Measurements from ENCODE around the gene GRK5.

GRK5 gene

DNA sequence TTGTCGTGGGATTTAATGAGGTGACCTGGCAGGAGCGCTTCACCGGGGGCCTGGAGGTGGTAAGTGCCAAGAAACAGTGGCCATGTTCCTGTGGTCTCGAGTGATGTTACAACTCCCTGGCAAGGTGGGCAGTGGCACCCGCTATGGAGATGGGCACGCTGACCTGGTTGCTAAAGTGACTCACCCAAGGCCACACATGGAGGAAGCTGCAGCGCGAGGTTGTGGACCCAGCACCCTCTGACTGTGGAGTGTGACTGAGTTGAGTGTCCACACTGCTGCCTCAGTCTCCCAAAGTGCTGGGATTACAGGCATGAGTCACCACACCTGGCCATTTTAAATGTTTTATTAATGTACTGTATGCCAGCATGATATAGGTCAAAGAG lies 261.9 kb downstream of the GRK5 start:
- in situ Hi-C loops (cut with MboI; ENCODE audit: low sequenced_read_pairs), result no loop called here

DNA sequence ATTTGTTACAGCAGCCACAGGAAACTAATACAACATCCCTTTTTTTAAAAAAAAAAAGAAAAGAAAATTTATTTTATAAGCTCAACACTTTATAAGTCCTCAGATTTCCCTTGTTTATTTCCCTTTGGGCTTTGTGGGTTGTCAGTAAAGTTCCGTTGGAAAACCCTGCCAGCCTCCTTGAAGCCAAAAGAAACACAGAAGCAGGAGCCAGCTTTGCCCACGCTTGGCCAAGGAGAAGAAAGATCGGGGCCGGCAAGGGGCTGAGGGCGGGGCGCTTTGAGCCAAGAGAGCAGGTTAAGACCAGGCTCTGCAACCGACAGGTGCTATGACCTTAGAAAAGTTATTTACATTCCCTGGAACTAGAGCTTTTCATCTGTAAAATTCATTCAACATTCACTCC lies 262.5 kb downstream of the GRK5 start:
- in situ Hi-C loops (cut with MboI; ENCODE audit: low sequenced_read_pairs), result no loop called here

DNA sequence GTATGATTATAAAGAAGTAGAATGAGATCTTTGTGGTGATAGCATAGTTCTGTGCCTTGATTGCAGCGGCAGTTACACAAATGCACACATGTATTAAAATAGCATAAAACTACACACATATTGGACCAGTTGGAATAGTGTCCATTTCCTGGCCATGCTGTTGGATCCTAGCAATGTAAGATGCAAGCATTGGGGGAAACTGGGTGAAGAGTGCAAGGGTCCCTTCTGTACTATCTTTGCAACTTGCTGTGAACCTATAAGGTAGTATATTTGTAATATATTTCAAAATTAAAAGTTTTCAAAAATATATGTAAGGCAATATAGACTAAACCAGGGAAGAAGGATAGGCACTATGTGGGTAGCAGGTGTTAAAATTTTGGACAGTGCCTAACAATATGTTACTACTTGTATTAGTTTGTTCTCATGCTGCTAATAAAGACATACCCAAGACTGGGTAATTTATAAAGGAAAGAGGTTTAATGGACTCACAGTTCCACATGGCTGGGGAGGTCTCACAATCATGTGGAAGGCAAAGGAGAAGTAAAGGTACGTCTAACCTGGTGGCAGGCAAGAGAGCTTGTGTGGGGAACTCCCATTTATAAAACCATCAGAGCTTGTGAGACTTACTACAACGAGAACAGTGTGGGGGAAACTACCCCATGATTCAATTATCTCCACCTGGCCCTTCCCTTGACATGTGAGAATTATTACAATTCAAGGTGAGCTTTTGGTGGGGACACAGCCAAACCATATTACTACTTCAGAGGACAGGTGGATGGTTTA lies 263.7 kb downstream of the GRK5 start:
- in situ Hi-C loops (cut with MboI; ENCODE audit: low sequenced_read_pairs), result no loop called here

DNA sequence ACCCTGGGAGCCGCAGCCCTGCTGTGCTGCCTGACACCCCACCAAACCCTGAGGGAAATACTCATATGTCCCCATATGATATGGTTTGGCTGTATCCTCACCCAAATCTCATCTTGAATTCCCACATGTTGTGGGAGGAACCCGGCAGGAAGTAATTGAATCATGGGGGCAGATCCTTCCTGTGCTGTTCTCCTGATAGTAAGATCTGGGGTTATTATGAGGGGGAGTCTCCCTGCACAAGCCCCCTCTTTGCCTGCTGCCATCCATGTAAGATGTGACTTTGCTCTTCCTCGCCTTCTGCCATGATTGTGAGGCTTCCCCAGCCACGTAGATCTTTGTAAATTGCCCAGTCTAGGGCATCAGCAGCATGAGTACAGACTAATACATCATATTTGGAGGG lies 266.4 kb downstream of the GRK5 start:
- in situ Hi-C loops (cut with MboI; ENCODE audit: low sequenced_read_pairs), result no loop called here

DNA sequence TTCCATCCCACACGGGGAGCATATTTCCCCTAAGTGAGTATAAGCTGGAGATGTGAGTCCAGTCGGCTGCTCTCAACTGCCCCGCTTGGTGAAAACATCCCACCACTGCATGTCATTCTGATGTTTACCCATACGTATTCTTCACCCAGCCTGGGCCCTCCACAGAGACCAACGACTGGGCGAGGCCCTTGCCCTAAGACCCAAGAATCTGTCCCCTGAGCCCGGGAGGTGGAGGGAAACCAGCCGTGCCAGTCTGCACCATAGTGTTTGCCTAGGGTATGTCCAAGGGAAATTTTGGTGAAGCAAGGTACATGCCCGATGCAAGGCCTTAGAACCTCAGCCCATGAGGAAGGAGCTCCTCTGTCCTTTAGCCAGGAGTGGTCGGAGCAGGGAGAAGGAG lies 267.2 kb downstream of the GRK5 start:
- in situ Hi-C loops (cut with MboI; ENCODE audit: low sequenced_read_pairs), result no loop called here

DNA sequence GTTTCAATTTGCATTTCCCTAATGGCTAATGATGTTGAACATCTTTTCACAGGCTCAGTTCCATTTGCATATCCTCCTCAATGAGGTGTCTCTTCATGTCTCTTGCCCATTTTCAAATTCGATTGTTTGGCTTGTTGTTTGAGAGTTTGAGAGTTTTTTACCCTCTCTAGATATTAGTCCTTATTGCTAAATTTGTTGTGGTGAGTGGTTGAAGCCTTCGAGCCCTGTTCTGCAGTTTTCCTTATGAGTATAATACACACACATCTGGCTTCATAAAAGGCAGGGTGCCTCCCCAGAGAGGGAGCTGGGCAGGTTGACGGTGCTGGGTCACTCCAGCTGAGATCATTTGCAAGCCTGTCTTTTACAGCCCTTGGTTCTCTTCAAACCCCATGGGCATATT lies 270.1 kb downstream of the GRK5 start:
- in situ Hi-C loops (cut with MboI; ENCODE audit: low sequenced_read_pairs), result no loop called here

DNA sequence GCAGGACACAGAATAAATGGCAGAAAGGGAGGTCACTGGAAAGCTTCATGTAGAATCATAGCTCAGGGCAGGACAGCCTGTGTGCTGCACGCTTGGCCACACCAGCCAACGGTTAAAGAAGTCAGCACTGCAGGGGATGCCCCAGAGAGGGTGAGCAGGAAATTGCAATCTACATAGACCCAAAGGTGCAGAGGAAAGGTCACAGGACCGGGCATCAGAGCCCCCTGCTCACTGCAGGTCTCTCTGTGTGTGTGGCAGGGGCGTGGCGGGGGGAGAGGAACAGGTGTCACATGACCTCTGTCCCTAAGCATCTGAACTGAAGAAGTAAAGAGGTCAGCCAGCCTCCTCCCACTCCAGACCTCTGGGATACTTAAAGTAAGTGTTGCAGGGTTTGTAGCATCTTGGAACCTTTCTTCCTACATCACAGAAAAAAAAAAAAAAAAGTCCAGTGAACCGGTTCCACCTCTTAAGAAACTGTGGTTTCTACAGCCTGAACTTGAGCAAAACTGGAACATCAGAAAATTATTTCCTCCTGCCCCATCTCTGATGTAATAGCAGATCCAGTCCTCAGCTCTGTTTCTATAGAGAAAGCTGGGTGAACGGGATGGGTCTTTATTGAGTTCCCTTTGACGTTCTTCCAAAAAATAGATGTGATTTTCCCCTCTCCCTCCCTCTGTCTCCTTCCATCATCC lies 270.9 kb downstream of the GRK5 start:
- in situ Hi-C loops (cut with MboI; ENCODE audit: low sequenced_read_pairs), result no loop called here

DNA sequence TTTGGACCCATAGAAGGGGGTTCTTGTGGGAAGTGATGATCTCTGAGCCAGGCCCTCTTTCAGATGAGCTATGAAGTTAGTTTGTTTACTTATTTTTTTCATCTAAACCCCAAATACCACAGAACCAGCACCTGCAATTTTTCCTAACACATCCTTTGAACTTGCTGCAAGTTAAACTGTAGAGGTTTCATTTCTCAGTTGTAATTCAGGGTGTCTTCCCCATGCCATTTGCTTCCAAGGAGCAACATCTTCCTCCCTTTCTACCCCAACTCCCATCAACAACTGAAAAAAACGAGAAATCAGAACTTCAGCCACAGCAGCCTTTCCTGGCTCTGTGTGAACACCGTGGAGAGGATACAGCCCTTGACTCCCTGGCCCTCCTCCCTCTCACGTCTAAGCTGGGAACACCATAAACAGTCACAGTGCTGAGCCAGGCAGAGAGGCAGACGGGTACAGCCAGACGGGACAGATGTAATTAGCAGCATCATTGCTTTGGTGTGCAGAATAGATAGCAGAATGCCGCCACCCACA lies 271.5 kb downstream of the GRK5 start:
- in situ Hi-C loops (cut with MboI; ENCODE audit: low sequenced_read_pairs), result no loop called here

DNA sequence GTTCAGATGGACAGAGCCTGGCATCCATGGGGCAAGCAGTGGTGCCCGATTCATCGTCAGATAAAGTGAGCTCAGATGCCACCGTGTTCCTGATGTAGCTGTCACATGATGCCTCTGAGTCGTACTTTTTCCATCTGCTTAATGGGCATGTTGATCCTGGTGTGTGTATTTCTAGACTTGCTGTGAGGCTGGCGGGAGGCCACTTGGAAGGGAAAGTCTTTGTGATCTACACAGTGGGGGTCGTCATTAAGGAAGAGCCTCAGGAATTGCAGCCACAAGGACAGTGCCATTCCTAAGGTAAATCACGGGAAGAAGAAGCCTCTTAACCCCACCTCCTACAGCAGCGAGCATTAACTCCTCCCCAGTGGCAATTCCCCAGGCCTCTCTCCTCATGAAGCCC lies 272.2 kb downstream of the GRK5 start:
- in situ Hi-C loops (cut with MboI; ENCODE audit: low sequenced_read_pairs), result no loop called here

DNA sequence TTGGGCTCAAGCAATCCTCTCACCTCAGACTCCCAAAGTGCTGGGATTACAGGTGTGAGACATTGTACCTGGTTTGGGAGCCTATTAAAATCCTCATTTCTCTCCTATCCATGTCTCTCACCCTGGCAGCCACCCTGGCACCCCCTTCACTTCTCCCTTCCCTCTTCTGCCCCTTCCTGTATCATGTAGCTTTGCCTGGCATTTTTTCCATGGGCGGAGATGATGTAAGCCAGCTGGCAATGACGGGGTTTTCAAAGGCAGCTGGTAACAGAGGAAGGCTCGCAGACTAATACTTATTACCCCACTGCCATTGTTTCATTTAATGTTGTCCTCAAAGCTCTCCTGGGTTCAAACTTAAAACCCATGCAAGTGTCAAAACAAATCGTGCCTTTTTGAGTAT lies 273.3 kb downstream of the GRK5 start:
- in situ Hi-C loops (cut with MboI; ENCODE audit: low sequenced_read_pairs), result no loop called here

DNA sequence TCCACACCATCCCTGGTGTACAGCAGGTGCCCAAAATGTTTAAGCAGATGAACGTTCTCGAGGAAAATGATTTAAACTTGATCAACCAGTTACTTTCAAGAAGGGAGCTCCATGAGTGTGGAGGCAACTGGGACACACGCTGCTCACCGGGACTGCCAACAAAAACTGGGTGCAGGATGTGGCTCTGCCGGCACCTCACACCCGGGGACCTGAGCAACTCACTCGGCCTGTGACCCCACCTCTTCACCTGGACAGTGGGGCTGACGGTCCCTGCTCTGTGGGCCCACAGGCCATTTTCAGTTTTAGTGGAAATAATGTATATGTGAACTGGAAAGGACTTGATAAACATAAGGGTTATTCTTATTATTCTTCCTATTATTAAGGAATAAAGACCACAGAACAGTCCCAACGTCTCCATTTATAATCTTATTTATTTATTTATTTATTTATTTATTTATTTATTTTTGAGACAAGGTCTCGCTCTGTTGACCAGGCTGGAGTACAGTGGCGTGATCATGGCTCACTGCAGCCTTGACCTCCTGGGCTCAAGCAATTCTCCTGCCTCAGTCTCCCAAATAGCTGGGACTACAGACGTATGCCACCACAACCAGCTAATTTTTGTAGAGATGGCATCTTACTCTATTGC lies 274.5 kb downstream of the GRK5 start:
- in situ Hi-C loops (cut with MboI; ENCODE audit: low sequenced_read_pairs), result no loop called here

DNA sequence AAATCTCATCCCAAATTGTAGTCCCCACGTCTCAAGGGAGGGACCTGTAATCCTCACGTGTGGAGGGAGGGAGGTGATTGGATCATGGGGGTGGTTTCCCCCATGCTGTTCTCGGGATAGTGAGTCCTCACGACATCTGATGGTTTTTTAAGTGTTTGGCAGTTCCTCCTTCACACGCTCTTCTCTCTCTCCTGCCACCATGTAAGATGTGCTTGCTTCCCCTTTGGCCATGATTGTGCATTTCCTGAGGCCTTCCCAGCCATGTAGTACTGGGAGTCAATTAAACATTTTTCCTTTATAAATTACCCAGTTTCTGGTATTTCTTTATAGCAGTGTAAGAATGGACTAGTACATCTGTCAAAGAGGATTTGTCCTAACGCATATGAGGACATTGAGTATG lies 275.6 kb downstream of the GRK5 start:
- in situ Hi-C loops (cut with MboI; ENCODE audit: low sequenced_read_pairs), result no loop called here

DNA sequence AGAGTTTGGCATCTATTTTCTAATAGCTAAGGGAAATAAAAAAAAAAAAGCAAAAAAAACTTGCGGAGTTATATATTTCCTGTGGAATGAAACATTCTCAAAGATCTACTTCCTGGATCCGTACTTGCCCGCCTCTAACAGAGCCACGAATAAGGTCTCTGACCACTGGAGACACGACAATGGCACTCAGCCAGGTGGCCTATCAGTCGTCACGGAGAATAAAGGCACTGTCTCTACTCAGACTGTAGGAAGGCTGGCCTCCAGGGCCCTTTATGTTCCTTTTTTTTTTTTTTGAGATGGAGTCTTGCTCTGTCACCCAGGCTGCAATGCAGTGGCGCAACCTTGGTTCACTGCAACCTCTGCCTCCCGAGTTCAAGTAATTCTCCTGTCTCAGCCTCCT lies 276.5 kb downstream of the GRK5 start:
- in situ Hi-C loops (cut with MboI; ENCODE audit: low sequenced_read_pairs), result no loop called here

DNA sequence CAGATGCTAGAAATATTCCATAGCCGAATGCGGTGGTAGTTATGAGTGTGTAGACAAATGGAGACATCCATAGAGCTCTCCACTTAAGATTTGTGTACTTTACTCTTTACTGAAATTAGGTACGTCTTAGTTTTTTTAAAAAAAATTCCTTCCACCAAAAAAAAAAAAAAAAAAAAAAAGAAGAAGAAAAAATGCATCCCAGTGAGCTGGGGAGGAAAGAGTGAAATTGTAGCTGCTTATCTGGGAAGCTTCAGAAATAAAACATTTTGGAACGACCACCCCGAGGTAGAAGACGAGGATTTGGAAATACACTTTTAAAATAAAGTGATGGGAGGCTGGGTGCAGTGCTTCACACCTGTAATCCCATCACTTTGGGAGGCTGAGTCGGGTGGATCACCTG lies 281.3 kb downstream of the GRK5 start:
- in situ Hi-C loops (cut with MboI; ENCODE audit: low sequenced_read_pairs), result no loop called here

DNA sequence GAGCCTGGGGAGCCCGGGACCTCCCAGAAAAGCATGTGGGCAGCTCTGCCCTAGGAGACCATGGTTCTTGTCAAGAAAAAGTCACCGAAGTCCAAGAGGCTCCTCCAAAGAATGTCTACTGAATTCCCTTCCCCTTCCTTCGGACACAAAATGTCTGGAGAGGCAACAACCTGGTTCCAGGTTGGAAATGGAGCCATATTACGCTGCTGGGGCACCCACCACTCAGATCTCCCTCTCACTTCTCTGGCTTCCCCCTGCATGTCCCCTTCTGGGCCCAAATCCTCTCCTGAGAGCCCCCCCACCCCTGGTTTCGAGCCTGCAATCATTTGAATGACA lies 282.6 kb downstream of the GRK5 start:
- in situ Hi-C loops (cut with MboI; ENCODE audit: low sequenced_read_pairs), result no loop called here

DNA sequence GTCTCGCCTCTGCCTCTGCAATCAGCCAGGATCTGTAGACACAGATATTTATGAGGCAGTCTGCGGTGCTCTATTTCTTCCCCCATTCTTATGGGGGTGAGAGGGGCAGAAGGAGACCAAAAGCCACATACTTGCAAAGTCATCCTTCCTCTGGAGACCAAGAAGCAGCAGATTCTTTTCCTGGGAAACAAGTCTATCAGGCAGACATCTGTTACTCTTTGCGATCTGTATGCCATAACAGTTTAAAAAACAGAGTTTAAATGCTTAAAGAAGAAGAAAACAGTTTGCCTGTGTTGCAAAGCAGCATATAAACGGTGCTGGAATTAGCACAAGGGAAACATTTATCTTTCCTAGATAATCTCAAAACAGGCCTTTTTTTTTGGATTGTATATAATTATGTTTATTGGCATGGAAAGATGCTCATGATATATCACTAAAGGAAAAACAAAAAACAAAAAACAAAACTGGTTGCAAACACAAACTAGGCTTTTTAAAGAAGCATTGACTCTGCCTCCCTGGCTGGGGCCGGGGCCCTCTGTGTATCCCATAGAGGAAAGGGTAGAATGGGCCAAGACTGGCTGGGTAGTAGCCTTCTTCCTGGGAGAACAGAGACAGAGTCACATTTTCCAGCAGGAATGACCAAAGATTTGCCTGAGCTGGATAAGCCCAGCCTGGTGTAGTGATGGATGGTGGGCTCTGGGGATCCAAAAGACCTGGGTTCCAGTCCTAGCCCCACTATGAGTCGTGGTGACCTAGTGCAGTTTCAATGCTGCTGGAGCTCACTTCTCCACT lies 284.8 kb downstream of the GRK5 start:
- in situ Hi-C loops (cut with MboI; ENCODE audit: low sequenced_read_pairs), result no loop called here

DNA sequence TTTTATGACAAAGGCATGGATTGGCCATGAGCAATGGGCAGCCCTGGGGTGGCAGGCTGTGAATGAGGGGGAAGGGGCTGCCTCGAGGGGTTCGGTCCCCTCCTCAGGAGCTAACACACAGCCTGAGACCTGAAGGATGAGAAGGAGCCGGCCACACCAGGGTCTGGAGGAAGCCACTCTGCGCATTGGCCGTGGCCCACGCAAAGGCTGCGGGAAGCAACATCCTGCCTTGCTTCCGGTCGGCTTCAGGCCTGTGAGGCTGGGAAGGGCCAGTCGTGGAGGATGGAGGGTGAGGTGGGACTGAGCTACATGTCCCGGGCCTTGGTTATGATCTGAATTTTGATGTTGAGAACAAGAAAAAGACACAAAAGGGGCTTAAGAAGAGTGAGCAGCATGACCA lies 285.8 kb downstream of the GRK5 start:
- in situ Hi-C loops (cut with MboI; ENCODE audit: low sequenced_read_pairs), result no loop called here

DNA sequence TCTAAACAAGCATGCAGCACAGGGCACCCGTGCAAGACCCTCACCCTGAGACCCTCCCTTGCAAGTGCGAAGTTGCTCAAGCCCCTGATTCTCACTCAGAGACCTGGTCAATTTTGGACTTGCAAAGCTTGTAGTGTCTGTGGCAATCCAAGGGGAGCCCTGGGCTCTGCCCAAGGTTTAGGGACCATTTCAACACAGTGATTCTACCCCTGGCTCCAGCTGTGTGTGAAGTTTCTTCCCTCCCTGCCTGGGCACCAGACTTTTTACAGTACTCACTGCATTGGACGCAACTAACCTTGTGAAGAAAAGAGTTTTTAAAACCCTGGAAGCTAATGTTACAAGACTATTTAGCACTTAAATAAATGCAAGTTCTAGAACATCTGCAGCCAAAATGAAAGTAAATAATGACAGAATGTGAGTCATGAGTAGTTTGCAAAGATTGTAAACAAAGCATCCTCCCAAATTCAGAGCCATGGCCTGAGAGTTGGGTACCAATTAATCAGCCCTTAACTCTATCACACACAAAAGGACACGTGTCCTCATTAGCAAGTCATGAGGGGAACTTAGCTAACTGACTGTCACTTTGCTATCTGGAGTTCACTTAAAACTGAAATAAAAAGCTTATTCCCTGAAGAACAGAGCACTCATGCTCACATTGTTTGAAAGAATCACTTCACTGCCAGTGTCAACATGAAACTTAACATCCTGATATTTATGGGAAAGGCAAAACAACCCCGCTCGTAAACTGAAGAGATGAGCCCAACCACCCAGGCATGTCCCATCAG lies 287.1 kb downstream of the GRK5 start:
- in situ Hi-C loops (cut with MboI; ENCODE audit: low sequenced_read_pairs), result no loop called here

DNA sequence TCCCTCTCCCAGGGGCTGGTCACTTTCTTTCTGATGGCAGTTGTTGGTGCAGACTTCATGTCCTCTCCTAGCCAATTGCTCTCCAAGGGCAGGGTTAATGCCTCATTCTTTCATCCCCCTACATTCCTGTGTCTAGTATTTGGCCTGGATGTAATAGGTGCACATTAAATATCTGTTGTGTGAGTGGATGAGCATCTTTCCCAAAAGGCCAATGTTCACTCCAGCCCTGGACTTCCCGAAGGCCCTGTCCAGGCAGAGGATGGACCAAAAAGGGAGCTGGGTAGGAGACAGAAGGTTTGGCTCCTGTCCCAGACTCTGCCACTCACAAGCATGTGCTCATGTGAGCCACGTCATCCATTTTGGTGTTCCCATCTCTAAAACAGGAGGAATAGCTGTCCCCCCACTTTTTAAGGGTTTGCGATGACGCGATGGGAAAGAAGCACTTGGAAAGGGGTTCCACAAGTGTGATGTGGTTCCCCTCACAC lies 287.7 kb downstream of the GRK5 start:
- in situ Hi-C loops (cut with MboI; ENCODE audit: low sequenced_read_pairs), result no loop called here

DNA sequence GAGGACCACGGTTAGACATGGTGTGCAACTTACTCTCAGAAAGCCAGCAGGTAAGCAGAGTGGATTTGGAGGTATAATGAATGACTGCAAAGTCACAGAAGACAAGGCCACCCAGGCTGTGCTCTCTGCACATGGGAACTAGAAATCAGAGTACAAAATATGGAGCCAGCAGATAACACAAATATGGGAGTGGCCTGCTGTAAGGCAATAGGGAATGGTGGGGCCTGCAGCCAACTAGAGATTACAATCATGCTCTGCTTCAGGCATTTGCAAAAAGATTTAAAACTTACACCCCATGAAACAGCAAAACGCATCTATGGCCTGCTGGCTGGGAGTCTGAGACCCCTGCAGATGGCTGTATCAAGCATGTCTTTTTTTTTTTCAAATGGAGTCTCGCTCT lies 288.2 kb downstream of the GRK5 start:
- in situ Hi-C loops (cut with MboI; ENCODE audit: low sequenced_read_pairs), result no loop called here

Data from hTERT RPE-1 (cell line).